ENCODE results near the gene NPIPB8. TPM values are rescaled to one million over a fixed set of nuclear protein-coding genes. Genes with fewer than 3 reads are reported as not detected.
"Not testable (repeated sequence)": the region's sequence is repeated elsewhere in the genome, so short reads cannot be mapped to it uniquely, and the experiment has no call there.

NPIPB8 gene
- total and polyA plus RNA-seq, 9 donors = 0.28 to 2.7 (median 0.93) TPM; not detected in 4

GRCh38 chr16:28610595-28611191 lies 27.2 kb upstream of the NPIPB8 start:
- Histone ChIP-seq H3K27ac (peak overlapping the region in 1 of 2 donors; percentile 4), H3K27me3 (no peaks in the 10 kb centered on the region), H3K4me3 (no peak overlapping the region), H3K4me1 (ENCODE audit: insufficient read depth) (peaks cover 3% of the 10 kb centered on the region), H3K36me3 (no peaks in the 10 kb centered on the region), H3K9me3 (no peaks in the 10 kb centered on the region)
- TF ChIP-seq EP300 (IDR thresholded peaks at IDR 0.05) = no peak
- TF ChIP-seq, protein P1, sequence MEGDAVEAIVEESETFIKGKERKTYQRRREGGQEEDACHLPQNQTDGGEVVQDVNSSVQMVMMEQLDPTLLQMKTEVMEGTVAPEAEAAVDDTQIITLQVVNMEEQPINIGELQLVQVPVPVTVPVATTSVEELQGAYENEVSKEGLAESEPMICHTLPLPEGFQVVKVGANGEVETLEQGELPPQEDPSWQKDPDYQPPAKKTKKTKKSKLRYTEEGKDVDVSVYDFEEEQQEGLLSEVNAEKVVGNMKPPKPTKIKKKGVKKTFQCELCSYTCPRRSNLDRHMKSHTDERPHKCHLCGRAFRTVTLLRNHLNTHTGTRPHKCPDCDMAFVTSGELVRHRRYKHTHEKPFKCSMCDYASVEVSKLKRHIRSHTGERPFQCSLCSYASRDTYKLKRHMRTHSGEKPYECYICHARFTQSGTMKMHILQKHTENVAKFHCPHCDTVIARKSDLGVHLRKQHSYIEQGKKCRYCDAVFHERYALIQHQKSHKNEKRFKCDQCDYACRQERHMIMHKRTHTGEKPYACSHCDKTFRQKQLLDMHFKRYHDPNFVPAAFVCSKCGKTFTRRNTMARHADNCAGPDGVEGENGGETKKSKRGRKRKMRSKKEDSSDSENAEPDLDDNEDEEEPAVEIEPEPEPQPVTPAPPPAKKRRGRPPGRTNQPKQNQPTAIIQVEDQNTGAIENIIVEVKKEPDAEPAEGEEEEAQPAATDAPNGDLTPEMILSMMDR (IDR thresholded peaks at IDR 0.05) = no peak
- no peak for TF ChIP-seq POLR2A (IDR thresholded peaks at IDR 0.05)
- DNase-seq = no peak
- 55 to 61% (median 58%) methylated on average over 10 of the region's 10 CpGs for WGBS, 3 donors
- intact Hi-C loops (cut with DNase I) = no loop called here

- H3K36me3 ChIP-seq, H3K9me3 ChIP-seq: not testable (repeated sequence)
- WGBS, 3 donors = no CpG with 5 or more reads among the region's 17 CpGs
Measured at GRCh38 chr16:28612359-28613280, 25.2 kb upstream of the NPIPB8 start.

GRCh38 chr16:28613912-28614311 lies 24.0 kb upstream of the NPIPB8 start:
- H3K27ac ChIP-seq; H3K36me3 ChIP-seq; H3K27me3 ChIP-seq; H3K9me3 ChIP-seq; DNase-seq; intact Hi-C loops (cut with DNase I); H3K4me1 ChIP-seq (ENCODE audit: insufficient read depth); H3K4me3 ChIP-seq: not testable (repeated sequence)
- 30% methylated on average over 7 of the region's 26 CpGs; no CpG with 5 or more reads in 2 of the 3 donors for WGBS, 3 donors

More at GRCh38 chr16:28612359-28613280, 25.2 kb upstream of the NPIPB8 start:
- H3K27me3 ChIP-seq; H3K27ac ChIP-seq; H3K4me3 ChIP-seq; DNase-seq; H3K4me1 ChIP-seq (ENCODE audit: insufficient read depth); intact Hi-C loops (cut with DNase I): not testable (repeated sequence)

DNA sequence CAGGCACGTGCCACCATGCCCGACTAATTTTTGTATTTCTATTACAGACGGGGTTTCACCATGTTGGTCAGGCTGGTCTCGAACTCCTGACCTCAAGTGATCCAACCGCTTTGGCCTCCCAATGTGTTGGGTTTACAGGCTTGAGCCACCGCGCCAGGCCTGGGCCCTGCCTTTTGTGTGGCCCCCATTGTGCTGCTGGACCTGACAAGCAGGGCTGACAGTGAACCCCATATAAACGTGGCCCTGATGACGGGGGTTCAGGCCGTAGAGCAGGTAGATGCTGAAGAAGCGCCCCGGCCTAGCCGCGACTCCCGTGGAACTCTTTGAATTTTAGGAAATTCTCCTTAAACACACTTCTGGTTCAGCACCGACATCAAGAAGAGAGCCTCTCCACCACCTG lies 23.3 kb upstream of the NPIPB8 start:
- H3K4me3 ChIP-seq; H3K27ac ChIP-seq; H3K4me1 ChIP-seq (ENCODE audit: insufficient read depth); DNase-seq; H3K9me3 ChIP-seq; H3K36me3 ChIP-seq; H3K27me3 ChIP-seq; intact Hi-C loops (cut with DNase I): not testable (repeated sequence)
- WGBS, 3 donors = 79 to 87% (median 86%) methylated on average over 6 to 16 of the region's 16 CpGs

DNA sequence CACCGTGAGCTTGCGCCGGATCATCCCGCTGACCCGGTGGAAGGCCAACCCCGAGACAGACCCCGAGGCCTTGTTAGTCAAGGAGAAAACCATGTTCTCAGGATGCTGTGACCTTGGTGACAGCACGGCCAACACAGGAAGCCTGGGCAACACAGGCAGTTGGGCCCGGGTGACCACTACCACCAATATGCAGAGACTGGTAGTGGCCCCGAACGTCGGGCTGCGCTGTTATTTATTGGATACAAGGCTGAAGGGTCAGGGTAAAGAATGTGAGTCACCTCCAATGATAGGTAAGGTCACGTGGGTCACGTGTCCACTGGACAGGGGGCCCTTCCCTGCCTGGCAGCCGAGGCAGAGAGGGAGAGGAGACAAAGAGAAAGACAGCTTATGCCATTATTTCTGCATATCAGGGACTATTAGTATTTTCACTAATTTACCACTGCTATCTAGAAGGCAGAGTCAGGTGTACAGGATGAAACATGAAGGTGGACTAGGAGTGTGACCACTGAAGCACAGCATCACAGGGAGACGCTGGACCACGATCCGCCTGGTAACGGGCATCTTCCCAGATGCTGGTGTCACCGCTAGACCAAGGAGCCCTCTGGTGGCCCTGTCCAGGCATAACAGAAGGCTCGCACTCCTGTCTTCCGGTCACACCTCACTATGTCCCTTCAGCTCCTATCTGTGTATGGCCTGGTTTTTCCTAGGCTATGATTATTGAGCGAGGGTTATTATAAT lies 22.2 kb upstream of the NPIPB8 start:
- H3K9me3 ChIP-seq; H3K4me1 ChIP-seq (ENCODE audit: insufficient read depth); H3K36me3 ChIP-seq; H3K27ac ChIP-seq; H3K4me3 ChIP-seq; intact Hi-C loops (cut with DNase I); H3K27me3 ChIP-seq: not testable (repeated sequence)
- TF ChIP-seq, protein P1 (IDR thresholded peaks at IDR 0.05) = peak; percentile 35 to 45 (median 45)
- peak; percentile 53 to 65 (median 64) for DNase-seq
- WGBS, 3 donors = 43 to 47% (median 44%) methylated on average over 17 of the region's 24 CpGs

- H3K4me1 ChIP-seq (ENCODE audit: insufficient read depth); H3K27me3 ChIP-seq; DNase-seq; H3K27ac ChIP-seq; H3K4me3 ChIP-seq; H3K9me3 ChIP-seq; H3K36me3 ChIP-seq; intact Hi-C loops (cut with DNase I): not testable (repeated sequence)
- 75 to 77% (median 77%) methylated on average over 7 of the region's 7 CpGs for WGBS, 3 donors
Measured at GRCh38 chr16:28616224-28616577, 21.7 kb upstream of the NPIPB8 start.

All from ovary (tissue), 9 donors.